Left kidney (tissue), 2 donors: ENCODE results near the gene RASA2. TPM values are rescaled to one million over a fixed set of nuclear protein-coding genes. Genes with fewer than 3 reads are reported as not detected.
"Not testable (repeated sequence)": the region's sequence is repeated elsewhere in the genome, so short reads cannot be mapped to it uniquely, and the experiment has no call there.

ENCODE experiments used
- DNase-seq: peaks from one replicate; pipeline ENCODE4 v3.0.0-alpha.2; 2013
- polyA plus RNA-seq: library from polyadenylated mRNA; unstranded; fragments of 120-200 nt; gene quantifications from one replicate; pipeline ENCODE4 v1.2.1, GENCODE V29; 2013; ENCODE audit not compliant: insufficient read length

RASA2 gene
- polyA plus RNA-seq, 1 donor = 30.2 TPM

- DNase-seq = no peak
These were observed 89.9 kb downstream of the RASA2 start for GRCh38 chr3:141576744-141577052.

- no peak for DNase-seq
These were observed 91.6 kb downstream of the RASA2 start for GRCh38 chr3:141578202-141578973.

- DNase-seq = no peak
These were observed 107.5 kb downstream of the RASA2 start for GRCh38 chr3:141594357-141594756.

- DNase-seq = no peak
These were observed 111.1 kb downstream of the RASA2 start for GRCh38 chr3:141597931-141598330.

GRCh38 chr3:141600331-141600730 lies 113.5 kb downstream of the RASA2 start:
- DNase-seq = no peak

DNA sequence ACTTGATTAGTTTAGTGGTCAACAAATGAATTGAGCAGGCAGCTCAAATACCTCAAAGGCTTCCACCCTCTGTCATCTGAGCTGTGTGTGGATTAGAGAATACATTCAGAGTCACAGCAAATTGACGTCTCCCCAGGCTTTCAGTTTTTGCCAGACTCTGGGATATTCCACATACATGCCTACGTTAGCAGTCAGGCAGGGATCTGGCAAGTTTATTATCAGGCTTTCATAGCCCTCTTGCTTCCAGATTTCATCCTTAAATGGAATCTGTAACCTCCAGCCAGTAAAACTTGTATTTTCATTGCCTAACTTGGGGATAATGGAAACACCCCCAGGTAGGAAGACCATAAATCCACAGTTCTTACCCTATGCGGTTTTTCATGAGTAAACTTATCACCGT lies 115.9 kb downstream of the RASA2 start:
- no peak for DNase-seq

DNA sequence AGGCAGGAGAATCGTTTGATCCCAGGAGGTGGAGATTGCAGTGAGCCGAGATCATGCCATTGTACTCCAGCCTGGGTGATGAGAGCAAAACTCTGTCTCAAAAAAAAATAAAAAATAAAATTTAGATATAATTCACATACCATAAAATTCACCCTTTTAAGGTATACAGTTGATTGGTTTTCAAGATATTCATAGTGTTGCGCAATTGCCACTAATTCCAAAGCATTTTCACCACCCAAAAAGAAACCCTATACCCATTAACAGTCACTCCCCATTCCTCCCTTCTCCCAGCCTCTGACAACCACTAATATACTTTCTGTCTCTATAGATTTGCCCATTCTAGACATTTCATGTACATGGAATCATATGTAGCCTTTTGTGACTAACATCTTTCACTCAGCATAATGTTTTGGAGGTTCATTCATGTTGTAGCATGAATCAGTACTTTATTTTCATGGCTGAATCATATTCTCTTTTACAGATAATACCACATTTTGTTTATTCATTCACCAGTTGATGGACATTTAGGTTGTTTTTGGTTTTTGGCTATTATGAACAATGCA lies 116.7 kb downstream of the RASA2 start:
- DNase-seq = no peak

DNA sequence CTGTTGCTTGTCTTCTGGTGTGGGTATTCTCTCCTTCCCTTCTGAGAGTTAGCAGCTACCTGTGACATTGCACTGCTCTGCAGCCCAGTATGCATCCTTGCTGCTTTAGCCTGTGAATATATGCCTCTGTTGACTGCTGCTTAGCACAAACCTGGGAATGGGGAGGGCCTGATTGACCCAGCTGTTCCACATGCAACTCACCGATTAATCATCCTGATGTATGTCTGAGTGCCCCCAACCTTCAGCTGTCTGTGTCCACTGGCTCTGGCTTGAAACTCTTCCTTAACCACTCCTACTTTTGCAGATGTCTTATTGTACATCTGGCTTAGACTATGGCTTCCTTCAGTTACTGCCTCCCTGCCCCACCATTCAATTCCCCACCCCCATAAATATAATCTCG lies 119.1 kb downstream of the RASA2 start:
- DNase-seq = no peak

- DNase-seq = no peak
These were observed 121.6 kb downstream of the RASA2 start for GRCh38 chr3:141608438-141608837.

- no peak for DNase-seq
These were observed 124.1 kb downstream of the RASA2 start for GRCh38 chr3:141610939-141611338.

DNA sequence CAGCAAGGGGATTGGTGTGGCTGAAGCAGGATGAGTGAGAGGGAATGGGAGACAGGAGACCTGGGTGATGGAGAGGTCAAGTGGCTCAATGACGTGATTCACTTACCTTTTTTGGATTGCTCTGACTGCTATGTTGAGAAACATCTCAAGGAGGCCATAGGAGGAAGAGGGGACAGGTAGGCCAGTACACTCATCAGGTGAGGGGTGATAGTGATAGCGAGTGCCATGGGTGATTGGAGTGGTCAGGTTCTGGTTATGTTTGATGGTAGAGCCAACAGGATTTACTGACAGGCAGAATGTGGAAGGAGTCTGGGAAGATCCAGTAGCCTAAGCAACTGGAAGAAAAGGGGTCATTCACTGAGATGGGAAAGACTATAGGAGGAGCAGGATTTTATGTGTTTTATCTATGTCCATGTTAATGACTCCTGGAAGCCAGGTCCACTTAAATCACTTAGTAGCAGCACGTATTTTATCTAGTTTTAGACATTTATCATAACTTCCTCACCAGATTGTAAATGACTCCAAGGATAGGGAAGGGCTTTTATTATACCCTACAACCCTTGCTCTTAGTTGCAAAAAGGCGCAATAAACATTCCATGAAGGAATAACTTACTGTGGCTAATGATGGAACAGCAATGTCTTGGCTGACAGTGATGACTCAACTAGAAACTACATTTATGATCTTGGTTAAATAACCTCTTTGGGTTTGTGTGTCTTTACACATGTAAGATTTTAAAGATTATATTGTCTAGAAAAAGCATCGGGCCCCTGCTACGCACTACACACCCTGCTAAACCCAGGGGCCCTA lies 131.5 kb downstream of the RASA2 start:
- no peak for DNase-seq

GRCh38 chr3:141618938-141619337 lies 132.1 kb downstream of the RASA2 start:
- no peak for DNase-seq

- DNase-seq = no peak
These were observed 132.6 kb downstream of the RASA2 start for GRCh38 chr3:141619450-141619849.

- no peak for DNase-seq
These were observed 136.9 kb downstream of the RASA2 start for GRCh38 chr3:141623691-141624090.

- DNase-seq = no peak
These were observed 138.7 kb downstream of the RASA2 start for GRCh38 chr3:141625506-141625905.

DNA sequence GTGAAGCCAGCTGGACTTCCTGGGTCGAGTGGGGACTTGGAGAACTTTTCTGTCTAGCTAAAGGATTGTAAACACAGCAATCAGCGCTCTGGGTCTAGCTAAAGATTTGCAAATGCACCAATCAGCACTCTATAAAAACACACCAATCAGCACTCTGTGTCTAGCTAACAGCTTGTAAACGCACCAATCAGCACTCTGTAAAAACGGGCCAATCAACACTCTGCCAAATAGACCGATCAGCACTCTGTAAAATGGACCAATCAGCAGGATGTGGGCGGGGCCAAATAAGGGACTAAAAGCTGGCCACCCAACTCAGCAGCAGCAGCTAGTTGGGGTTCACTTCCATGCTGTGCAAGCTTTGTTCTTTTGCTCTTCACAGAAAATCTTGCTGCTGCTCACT lies 141.5 kb downstream of the RASA2 start:
- not testable (repeated sequence) for DNase-seq

DNA sequence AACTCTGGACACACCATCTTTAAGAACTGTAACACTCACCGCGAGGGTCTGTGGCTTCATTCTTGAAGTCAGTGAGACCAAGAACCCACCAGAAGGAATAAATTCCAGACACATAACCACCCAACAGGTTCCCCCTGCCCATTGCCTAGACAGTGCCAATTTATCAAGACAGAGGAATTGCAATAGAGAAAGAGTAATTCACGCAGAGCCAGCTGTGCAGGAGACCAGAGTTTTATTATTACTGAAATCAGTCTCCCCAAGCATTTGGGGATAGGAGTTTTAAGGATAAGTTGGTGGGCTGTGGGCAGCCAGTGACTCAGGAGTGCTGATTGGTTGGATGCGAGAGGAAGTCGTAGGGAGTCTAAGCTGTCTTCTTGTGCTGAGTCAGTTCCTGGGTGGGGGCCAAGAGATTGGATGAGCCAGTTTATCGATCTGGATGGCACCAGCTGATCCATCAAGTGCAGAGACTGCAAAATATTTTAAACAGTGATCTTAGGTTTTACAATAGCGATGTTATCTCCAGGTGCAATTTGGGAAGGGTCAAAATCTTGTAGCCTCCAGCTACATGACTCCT lies 142.1 kb downstream of the RASA2 start:
- not testable (repeated sequence) for DNase-seq

DNA sequence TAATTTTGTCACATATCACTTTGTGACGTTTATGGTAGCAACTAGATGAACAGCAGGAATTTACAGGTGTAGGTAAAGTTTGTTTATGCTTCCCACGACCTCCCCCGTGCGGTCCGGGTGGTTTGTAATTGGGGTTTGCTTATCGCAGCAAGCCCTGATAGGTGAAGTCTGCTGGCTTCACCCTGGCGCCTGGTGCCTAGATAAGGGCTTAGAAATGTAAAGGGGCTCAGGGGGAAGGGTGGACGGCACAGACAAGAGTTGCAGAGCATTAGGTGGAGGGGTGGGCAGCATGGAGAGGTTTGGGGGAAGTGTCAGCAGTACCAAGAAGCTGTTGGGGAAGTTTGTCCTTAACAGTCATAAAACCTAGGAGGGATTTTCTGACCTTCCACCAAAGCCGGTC lies 143.1 kb downstream of the RASA2 start:
- no peak for DNase-seq

DNA sequence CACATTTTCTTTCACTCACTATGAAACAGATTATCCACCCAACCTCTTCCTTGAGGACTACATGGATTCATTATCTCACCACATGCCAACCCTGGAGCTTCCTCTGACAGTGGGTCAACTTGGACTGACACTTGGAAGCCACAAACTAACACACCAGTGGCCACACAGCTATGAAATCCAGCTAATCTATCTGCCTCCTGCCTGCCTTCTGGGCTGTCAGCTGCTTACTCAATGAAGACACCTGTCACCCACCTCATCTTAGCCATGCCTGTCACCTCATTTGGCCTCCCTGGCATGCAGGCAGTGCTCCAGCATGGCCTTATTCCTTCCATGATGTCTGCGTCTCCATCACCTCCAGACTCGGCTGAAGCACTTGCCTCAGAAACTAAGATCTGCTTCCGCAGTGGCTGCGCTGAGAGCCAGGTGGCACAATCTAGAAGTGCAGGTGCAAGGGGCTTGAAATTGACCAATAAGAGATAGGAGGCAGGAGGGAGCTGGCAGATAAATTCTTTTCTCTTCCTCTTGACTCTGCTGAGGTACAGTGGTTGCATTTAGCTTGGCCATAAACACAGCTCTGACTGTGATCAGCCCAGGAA lies 146.1 kb downstream of the RASA2 start:
- DNase-seq = no peak

DNA sequence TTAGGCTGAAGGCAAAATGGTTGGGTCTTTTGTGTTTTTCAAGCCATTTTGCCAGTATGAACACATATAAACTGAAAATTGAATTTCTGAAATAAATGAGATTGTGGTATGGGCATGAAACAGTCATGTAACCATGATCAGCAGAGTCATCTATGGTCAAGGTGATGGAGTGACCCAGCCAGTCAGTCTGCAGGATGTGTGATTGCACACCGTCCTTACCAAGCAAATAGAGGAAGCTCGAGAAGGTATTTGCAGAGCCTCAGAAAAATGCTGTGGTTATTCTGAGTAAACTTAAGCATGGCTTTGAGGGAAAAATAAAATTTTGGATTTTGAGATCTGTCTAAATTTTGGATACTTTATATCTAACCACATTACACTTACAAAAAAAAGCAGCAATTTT lies 155.4 kb downstream of the RASA2 start:
- no peak for DNase-seq

DNA sequence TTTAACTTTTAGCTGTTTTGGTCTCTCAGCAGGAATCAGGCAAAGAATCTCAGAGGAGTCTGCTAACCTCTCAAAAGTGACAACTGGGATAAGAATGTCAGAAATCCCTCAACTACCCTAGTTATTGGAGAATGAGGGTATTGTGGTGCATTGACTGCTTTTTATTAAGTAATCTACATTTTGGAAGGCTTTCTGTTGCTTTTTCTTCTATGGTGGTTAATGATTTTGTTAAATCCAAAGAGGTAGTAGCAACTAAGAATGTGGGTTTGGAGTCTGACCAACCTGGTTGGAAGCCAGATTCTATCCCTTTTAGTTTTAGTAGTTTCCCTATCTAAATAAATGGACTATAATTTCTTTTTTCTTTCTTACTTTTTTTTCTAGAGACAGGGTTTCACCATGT lies 156.6 kb downstream of the RASA2 start:
- DNase-seq = no peak

DNA sequence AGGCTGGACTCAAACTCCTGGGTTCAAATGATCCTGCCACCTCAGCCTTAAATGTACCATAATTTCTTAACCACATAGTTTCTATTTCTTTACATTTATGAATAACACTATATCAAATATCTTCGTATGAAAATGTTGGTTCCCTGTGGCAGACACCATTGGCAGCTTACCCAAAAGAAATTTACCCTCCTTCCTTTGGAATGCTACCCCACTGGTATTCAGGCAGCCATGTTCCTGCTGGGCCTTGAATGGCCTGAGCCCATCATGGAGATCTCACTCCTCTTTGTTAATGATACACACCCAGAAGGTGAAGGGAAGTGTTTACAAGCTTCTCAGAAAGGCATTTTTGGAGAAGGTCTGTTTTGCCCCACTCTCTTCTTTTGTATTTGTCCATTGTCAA lies 157.0 kb downstream of the RASA2 start:
- DNase-seq = no peak

DNA sequence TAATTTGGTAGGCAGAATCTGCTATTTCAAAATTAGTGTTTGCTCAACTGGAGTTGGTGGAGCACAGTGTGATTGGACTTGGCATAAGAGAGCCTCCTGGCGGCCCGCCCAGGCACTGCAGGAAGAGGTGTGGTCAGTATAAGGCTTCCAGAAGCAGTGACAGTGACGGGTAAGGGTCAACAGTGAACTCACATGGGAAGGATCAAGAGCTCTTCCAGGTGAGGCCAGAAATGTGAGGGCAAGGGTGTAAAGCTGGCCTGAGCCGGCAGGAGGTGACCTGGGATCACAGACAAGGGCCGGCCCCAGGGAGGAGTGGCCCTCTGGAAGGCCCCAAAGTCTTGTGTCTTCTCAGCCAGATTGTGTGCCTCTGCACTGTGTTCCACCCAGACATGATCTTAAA lies 158.1 kb downstream of the RASA2 start:
- no peak for DNase-seq
